Liver (tissue), 9 donors: ENCODE data around the gene NAPB. TPM values are rescaled to one million over a fixed set of nuclear protein-coding genes. Genes with fewer than 3 reads are reported as not detected.
A peak's percentile ranks its signal among the peaks of the same experiment; 100 is the strongest.

Source experiments
- DNase-seq: peaks from one replicate; pipeline ENCODE4 v3.0.0-alpha.2; 2017; ENCODE audit warnings: low spot score
- H3K27ac ChIP-seq, 2 donors: one replicate each; pipeline ENCODE4 v1.7.0; 2013; ENCODE audit warnings: inconsistent platforms in 2 of 2, low read length in 2 of 2, control low read depth in 1 of 2, low read depth in 1 of 2, mild to moderate bottlenecking in 1 of 2
- H3K27me3 ChIP-seq, 4 donors: one replicate each; pipeline versions ENCODE4 v1.6.1 to v1.7.0; 2013; ENCODE audit warnings: low read length in 3 of 4, inconsistent platforms in 1 of 4, mild to moderate bottlenecking in 1 of 4, moderate library complexity in 1 of 4; ENCODE audit not compliant: control insufficient read depth in 4 of 4, insufficient read depth in 4 of 4
- H3K36me3 ChIP-seq, 4 donors: one replicate each; pipeline versions ENCODE4 v1.6.1 to v1.7.0; 2013; ENCODE audit warnings: low read length in 3 of 4, mild to moderate bottlenecking in 3 of 4, low read depth in 1 of 4, moderate library complexity in 1 of 4; ENCODE audit not compliant: control insufficient read depth in 4 of 4, insufficient read depth in 3 of 4
- H3K4me1 ChIP-seq, 4 donors: one replicate each; pipeline versions ENCODE4 v1.6.1 to v1.7.0; 2013; ENCODE audit warnings: low read length in 3 of 4, mild to moderate bottlenecking in 3 of 4, moderate library complexity in 1 of 4; ENCODE audit not compliant: control insufficient read depth in 4 of 4, insufficient read depth in 4 of 4
- H3K4me3 ChIP-seq, 3 donors: one replicate each; pipeline versions ENCODE4 v1.6.1 to v1.7.0; 2013; ENCODE audit warnings: low read length in 3 of 3, control low read depth in 1 of 3, low read depth in 1 of 3, mild to moderate bottlenecking in 1 of 3
- H3K9ac ChIP-seq, 2 donors: one replicate each; pipeline ENCODE4 v1.7.0; 2013; ENCODE audit warnings: low read length in 2 of 2, mild to moderate bottlenecking in 2 of 2, moderate library complexity in 2 of 2, control low read depth in 1 of 2, low read depth in 1 of 2
- H3K9me3 ChIP-seq, 4 donors: one replicate each; pipeline versions ENCODE4 v1.6.1 to v1.7.0; 2013; ENCODE audit warnings: low read length in 3 of 4; ENCODE audit not compliant: control insufficient read depth in 4 of 4
- EGR1 ChIP-seq, 2 donors: IDR thresholded peaks; 2 replicates each; pipeline ENCODE4 v1.6.1; 2016 to 2018; ENCODE audit warnings: antibody characterized with exemption in 2 of 2, low read depth in 2 of 2
- FOXA1 ChIP-seq: IDR thresholded peaks from 2 replicates; pipeline ENCODE4 v1.6.1; 2016; ENCODE audit warnings: antibody characterized with exemption
- FOXA2 ChIP-seq: IDR thresholded peaks from 2 replicates; pipeline ENCODE4 v1.6.1; 2016; ENCODE audit warnings: antibody characterized with exemption
- GABPA ChIP-seq, 2 donors: IDR thresholded peaks in 1 of 2; conservative IDR thresholded peaks in 1 of 2; 2 replicates each; pipeline ENCODE4 v1.6.1; 2016; ENCODE audit warnings: antibody characterized with exemption in 2 of 2, mild to moderate bottlenecking in 1 of 2, moderate library complexity in 1 of 2
- HNF4A ChIP-seq, 2 donors: conservative IDR thresholded peaks; 2 replicates each; pipeline ENCODE4 v1.6.1; 2016; ENCODE audit warnings: antibody characterized with exemption in 2 of 2, mild to moderate bottlenecking in 2 of 2
- HNF4G ChIP-seq: IDR thresholded peaks from 2 replicates; pipeline ENCODE4 v1.6.1; 2016; ENCODE audit warnings: antibody characterized with exemption
- JUND ChIP-seq, 2 donors: IDR thresholded peaks; 2 replicates each; pipeline ENCODE4 v1.6.1; 2016; ENCODE audit warnings: antibody characterized with exemption in 2 of 2
- NR2F2 ChIP-seq: IDR thresholded peaks from 2 replicates; pipeline ENCODE4 v1.6.1; 2016; ENCODE audit warnings: antibody characterized with exemption
- RAD21 ChIP-seq, 2 donors: IDR thresholded peaks; 2 replicates each; pipeline ENCODE4 v1.6.1; 2016; ENCODE audit warnings: antibody characterized with exemption in 2 of 2, mild to moderate bottlenecking in 2 of 2
- RXRA ChIP-seq, 2 donors: IDR thresholded peaks; 2 replicates each; pipeline ENCODE4 v1.6.1; 2017 to 2018; ENCODE audit warnings: antibody characterized with exemption in 2 of 2, mild to moderate bottlenecking in 1 of 2
- SP1 ChIP-seq: IDR thresholded peaks from 2 replicates; pipeline ENCODE4 v1.6.1; 2018; ENCODE audit warnings: antibody characterized with exemption, mild to moderate bottlenecking
- TAF1 ChIP-seq: conservative IDR thresholded peaks from 2 replicates; pipeline ENCODE4 v1.6.1; 2016; ENCODE audit warnings: antibody characterized with exemption, mild to moderate bottlenecking
- YY1 ChIP-seq: IDR thresholded peaks from 2 replicates; pipeline ENCODE4 v1.6.1; 2016; ENCODE audit warnings: antibody characterized with exemption, mild to moderate bottlenecking
- WGBS: extraction: QIAGEN DNeasy Blood & Tissue Kit; methylation state at CpG from one replicate; pipeline ENCODE4 v1.1.7; 2013; 5-methylcytosine and 5-hydroxymethylcytosine counted together
- polyA plus RNA-seq, 2 donors: library from polyadenylated mRNA; stranded (reverse) in 1 of 2; unstranded in 1 of 2; fragments of 200-250 nt in 1 of 2; fragments of >200 nt in 1 of 2; fragmentation: Nextera tagmentation in 1 of 2; extraction: Ambion mirVana in 1 of 2; gene quantifications; one replicate each; pipeline versions ENCODE4 v1.2.1 to v1.2.3, GENCODE V29; 2013 to 2015
- total RNA-seq, 2 donors: library from RNA; depleted of rRNA; stranded (reverse); fragments of >200 nt; gene quantifications; one replicate each; pipeline ENCODE4 v1.2.3, GENCODE V29; 2014
- TF ChIP-seq, protein P1 (sequence below): IDR thresholded peaks from 2 replicates; pipeline ENCODE4 v1.6.1; 2016; ENCODE audit warnings: antibody characterized with exemption, mild to moderate bottlenecking
- TF ChIP-seq, protein P2 (sequence below): IDR thresholded peaks from 2 replicates; pipeline ENCODE4 v1.6.1; 2016; ENCODE audit warnings: antibody characterized with exemption
- TF ChIP-seq, protein P3 (sequence below): fragments of 150-350 bp; IDR thresholded peaks from 2 replicates; pipeline ENCODE4 v1.5.1; 2017; ENCODE audit warnings: improper control_type of control experiment, low read depth, low read length; ENCODE audit not compliant: missing input control
- TF ChIP-seq, protein P4 (sequence below): IDR thresholded peaks from 2 replicates; pipeline ENCODE4 v1.6.1; 2016; ENCODE audit warnings: antibody characterized with exemption
- TF ChIP-seq, protein P5 (sequence below): IDR thresholded peaks from 2 replicates; pipeline ENCODE4 v1.6.1; 2016; ENCODE audit warnings: antibody characterized with exemption
- donor health status: healthy.
- donor health status: healthy.
- donor health status: healthy.
- donor health status: healthy.
- donor health status: healthy.

NAPB gene
- total and polyA plus RNA-seq, 4 donors = 2.4 to 10.6 (median 4.5) TPM

GRCh38 chr20:23367770-23368169 is 53.5 kb downstream of the NAPB start:
- Histone ChIP-seq H3K9ac (no peak overlapping the region), H3K27me3 (no peaks in the 10 kb centered on the region), H3K4me1 (peaks cover 7 to 38% (median 20%) of the 10 kb centered on the region in 4 donors), H3K9me3 (no peaks in the 10 kb centered on the region), H3K4me3 (no peak overlapping the region), H3K27ac (no peak overlapping the region), H3K36me3 (peaks cover 3 to 46% (median 27%) of the 10 kb centered on the region in 4 donors)
- TF ChIP-seq, protein P1, sequence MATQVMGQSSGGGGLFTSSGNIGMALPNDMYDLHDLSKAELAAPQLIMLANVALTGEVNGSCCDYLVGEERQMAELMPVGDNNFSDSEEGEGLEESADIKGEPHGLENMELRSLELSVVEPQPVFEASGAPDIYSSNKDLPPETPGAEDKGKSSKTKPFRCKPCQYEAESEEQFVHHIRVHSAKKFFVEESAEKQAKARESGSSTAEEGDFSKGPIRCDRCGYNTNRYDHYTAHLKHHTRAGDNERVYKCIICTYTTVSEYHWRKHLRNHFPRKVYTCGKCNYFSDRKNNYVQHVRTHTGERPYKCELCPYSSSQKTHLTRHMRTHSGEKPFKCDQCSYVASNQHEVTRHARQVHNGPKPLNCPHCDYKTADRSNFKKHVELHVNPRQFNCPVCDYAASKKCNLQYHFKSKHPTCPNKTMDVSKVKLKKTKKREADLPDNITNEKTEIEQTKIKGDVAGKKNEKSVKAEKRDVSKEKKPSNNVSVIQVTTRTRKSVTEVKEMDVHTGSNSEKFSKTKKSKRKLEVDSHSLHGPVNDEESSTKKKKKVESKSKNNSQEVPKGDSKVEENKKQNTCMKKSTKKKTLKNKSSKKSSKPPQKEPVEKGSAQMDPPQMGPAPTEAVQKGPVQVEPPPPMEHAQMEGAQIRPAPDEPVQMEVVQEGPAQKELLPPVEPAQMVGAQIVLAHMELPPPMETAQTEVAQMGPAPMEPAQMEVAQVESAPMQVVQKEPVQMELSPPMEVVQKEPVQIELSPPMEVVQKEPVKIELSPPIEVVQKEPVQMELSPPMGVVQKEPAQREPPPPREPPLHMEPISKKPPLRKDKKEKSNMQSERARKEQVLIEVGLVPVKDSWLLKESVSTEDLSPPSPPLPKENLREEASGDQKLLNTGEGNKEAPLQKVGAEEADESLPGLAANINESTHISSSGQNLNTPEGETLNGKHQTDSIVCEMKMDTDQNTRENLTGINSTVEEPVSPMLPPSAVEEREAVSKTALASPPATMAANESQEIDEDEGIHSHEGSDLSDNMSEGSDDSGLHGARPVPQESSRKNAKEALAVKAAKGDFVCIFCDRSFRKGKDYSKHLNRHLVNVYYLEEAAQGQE = no peak
- no peak for TF ChIP-seq SP1
- no peak for DNase-seq

DNA sequence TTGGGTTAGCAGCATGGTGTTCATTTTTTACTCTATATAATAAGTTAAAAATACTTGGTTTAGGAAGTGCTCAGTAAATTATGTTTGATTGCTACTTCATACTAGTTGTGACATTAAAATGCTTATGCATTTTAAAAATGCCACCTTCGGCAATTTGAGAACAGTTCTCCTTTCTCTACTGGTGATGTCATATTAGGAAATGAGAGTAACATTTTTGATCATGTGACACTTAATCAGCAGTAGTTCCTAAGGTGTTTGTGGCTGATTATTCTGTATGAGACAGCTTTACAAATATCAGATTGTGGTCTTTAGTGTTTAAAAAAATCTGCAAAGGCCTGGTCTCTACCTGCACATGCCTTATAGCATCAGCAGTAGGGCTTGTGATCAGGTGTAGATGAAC is 54.9 kb downstream of the NAPB start:
- H3K9ac ChIP-seq = peak overlapping the region in 1 of 2 donors; percentile 44
- no peak for DNase-seq
- no peaks in the 10 kb centered on the region for H3K27me3 ChIP-seq
- no peaks in the 10 kb centered on the region for H3K9me3 ChIP-seq
- H3K4me1 ChIP-seq = peaks cover 7 to 43% (median 22%) of the 10 kb centered on the region in 4 donors
- no peak overlapping the region for H3K4me3 ChIP-seq
- TF ChIP-seq TAF1 = no peak
- TF ChIP-seq, protein P2, sequence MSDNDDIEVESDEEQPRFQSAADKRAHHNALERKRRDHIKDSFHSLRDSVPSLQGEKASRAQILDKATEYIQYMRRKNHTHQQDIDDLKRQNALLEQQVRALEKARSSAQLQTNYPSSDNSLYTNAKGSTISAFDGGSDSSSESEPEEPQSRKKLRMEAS = no peak
- TF ChIP-seq, protein P3, sequence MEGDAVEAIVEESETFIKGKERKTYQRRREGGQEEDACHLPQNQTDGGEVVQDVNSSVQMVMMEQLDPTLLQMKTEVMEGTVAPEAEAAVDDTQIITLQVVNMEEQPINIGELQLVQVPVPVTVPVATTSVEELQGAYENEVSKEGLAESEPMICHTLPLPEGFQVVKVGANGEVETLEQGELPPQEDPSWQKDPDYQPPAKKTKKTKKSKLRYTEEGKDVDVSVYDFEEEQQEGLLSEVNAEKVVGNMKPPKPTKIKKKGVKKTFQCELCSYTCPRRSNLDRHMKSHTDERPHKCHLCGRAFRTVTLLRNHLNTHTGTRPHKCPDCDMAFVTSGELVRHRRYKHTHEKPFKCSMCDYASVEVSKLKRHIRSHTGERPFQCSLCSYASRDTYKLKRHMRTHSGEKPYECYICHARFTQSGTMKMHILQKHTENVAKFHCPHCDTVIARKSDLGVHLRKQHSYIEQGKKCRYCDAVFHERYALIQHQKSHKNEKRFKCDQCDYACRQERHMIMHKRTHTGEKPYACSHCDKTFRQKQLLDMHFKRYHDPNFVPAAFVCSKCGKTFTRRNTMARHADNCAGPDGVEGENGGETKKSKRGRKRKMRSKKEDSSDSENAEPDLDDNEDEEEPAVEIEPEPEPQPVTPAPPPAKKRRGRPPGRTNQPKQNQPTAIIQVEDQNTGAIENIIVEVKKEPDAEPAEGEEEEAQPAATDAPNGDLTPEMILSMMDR = no peak
- no peak for TF ChIP-seq FOXA2
- no peak for TF ChIP-seq HNF4G
- TF ChIP-seq RXRA (IDR thresholded peaks at IDR 0.05) = no peak
- no peak for TF ChIP-seq FOXA1
- TF ChIP-seq, protein P4, sequence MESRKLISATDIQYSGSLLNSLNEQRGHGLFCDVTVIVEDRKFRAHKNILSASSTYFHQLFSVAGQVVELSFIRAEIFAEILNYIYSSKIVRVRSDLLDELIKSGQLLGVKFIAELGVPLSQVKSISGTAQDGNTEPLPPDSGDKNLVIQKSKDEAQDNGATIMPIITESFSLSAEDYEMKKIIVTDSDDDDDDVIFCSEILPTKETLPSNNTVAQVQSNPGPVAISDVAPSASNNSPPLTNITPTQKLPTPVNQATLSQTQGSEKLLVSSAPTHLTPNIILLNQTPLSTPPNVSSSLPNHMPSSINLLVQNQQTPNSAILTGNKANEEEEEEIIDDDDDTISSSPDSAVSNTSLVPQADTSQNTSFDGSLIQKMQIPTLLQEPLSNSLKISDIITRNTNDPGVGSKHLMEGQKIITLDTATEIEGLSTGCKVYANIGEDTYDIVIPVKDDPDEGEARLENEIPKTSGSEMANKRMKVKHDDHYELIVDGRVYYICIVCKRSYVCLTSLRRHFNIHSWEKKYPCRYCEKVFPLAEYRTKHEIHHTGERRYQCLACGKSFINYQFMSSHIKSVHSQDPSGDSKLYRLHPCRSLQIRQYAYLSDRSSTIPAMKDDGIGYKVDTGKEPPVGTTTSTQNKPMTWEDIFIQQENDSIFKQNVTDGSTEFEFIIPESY = no peak
- no peak for TF ChIP-seq SP1
- TF ChIP-seq RAD21 (IDR thresholded peaks at IDR 0.05) = no peak
- TF ChIP-seq EGR1 (IDR thresholded peaks at IDR 0.05; ENCODE audit: low read depth in 2 of 2) = no peak
- TF ChIP-seq NR2F2 = no peak
- no peak for TF ChIP-seq HNF4A (conservative IDR thresholded peaks at IDR 0.05)
- TF ChIP-seq GABPA (IDR thresholded peaks at IDR 0.05 in 1 of 2, conservative IDR thresholded peaks at IDR 0.05 in 1 of 2) = no peak
- TF ChIP-seq, protein P1 = no peak
- no peak for TF ChIP-seq JUND (IDR thresholded peaks at IDR 0.05)
- no peak for TF ChIP-seq YY1
- TF ChIP-seq, protein P5, sequence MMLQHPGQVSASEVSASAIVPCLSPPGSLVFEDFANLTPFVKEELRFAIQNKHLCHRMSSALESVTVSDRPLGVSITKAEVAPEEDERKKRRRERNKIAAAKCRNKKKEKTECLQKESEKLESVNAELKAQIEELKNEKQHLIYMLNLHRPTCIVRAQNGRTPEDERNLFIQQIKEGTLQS = no peak
- 68% methylated on average over 1 of the region's 1 CpG for WGBS
- peaks cover 0 to 34% (median 18%) of the 10 kb centered on the region in 4 donors for H3K36me3 ChIP-seq
- no peak overlapping the region for H3K27ac ChIP-seq
